B cell (primary cell): ENCODE data around the gene FAM234A. TPM values are rescaled to one million over a fixed set of nuclear protein-coding genes. Genes with fewer than 3 reads are reported as not detected.

Experiments
- ATAC-seq: fragments of 200-7000 bp; cut with Tn5 transposase; one replicate; pipeline ENCODE4 v1.10.0; 2021; ENCODE audit warnings: low read depth, mild to moderate bottlenecking, moderate number of reproducible peaks, moderate library complexity
- CTCF ChIA-PET: fragments of 350-600 bp; sonication (Branson Sonifier 250); formaldehyde crosslinking; loops from one replicate; lab custom pipeline; 2021; ENCODE audit warnings: antibody characterized with exemption, inconsistent platforms; lab: Charles Lee
- POLR2A ChIA-PET: fragments of 350-600 bp; sonication (Branson Sonifier 250); formaldehyde crosslinking; loops from one replicate; lab custom pipeline; 2021; ENCODE audit warnings: antibody characterized with exemption; lab: Charles Lee
- DNase-seq: peaks from one replicate; pipeline ENCODE4 v3.0.0; 2013
- H2AFZ ChIP-seq: 2 replicates; pipeline ENCODE4 v1.6.1; 2012; ENCODE audit warnings: mild to moderate bottlenecking, low read depth, low read length; ENCODE audit not compliant: insufficient read depth, poor library complexity, severe bottlenecking
- H3K27ac ChIP-seq, 2 donors: 1 replicate in 1 of 2; 2 replicates in 1 of 2; pipeline ENCODE4 v1.5.1; 2012 to 2013; ENCODE audit warnings: low read length in 2 of 2, mild to moderate bottlenecking in 2 of 2, moderate library complexity in 1 of 2
- H3K27me3 ChIP-seq, 4 experiments: fragments of 200-600 bp in 1 of 4; sonication (generic) in 1 of 4; replicated peaks in 1 of 4; 1 replicate in 2 of 4; 2 replicates in 2 of 4; pipeline versions ENCODE4 v1.6.1 to v1.7.0; 2013 to 2016; ENCODE audit warnings: low read length in 3 of 4, mild to moderate bottlenecking in 2 of 4, mixed read lengths in 1 of 4, moderate library complexity in 1 of 4; ENCODE audit not compliant: insufficient read depth in 4 of 4, control insufficient read depth in 3 of 4; ENCODE audit errors: control extremely low read depth in 1 of 4
- H3K36me3 ChIP-seq, 2 experiments: replicated peaks in 1 of 2; 1 replicate in 1 of 2; 2 replicates in 1 of 2; pipeline versions ENCODE4 v1.6.1 to v1.7.1; 2013; ENCODE audit warnings: low read length in 1 of 2; ENCODE audit not compliant: insufficient read depth in 2 of 2, control insufficient read depth in 1 of 2; ENCODE audit errors: control extremely low read depth in 1 of 2, extremely low read depth in 1 of 2
- H3K4me1 ChIP-seq, 2 donors: fragments of 200-600 bp in 1 of 2; sonication (generic) in 1 of 2; 1 replicate in 1 of 2; 2 replicates in 1 of 2; pipeline versions ENCODE4 v1.5.1 to v1.6.1; 2013 to 2017; ENCODE audit warnings: low read length in 2 of 2; ENCODE audit not compliant: control insufficient read depth in 2 of 2, insufficient read depth in 2 of 2
- H3K4me2 ChIP-seq: replicated peaks from 2 replicates; pipeline ENCODE3; 2012; ENCODE audit warnings: mild to moderate bottlenecking, low read depth, low read length; ENCODE audit not compliant: poor library complexity, severe bottlenecking
- H3K4me3 ChIP-seq, 5 experiments: fragments of 200-600 bp in 1 of 5; sonication (generic) in 1 of 5; 1 replicate in 3 of 5; 2 replicates in 2 of 5; pipeline versions ENCODE4 v1.5.1 to v1.7.0; 2011 to 2016; ENCODE audit warnings: low read length in 4 of 5, mild to moderate bottlenecking in 4 of 5, low read depth in 2 of 5, control low read depth in 1 of 5, moderate library complexity in 1 of 5; ENCODE audit not compliant: insufficient read depth in 1 of 5; ENCODE audit errors: control extremely low read depth in 1 of 5, extremely low read depth in 1 of 5
- H3K79me2 ChIP-seq: fragments of 200-600 bp; sonication (generic); one replicate; pipeline ENCODE4 v1.6.0; 2016; ENCODE audit warnings: low read length; ENCODE audit not compliant: control insufficient read depth, insufficient read depth
- H3K9ac ChIP-seq: fragments of 200-600 bp; sonication (generic); 2 replicates; pipeline ENCODE4 v1.6.1; 2017; ENCODE audit warnings: mild to moderate bottlenecking, low read length, moderate library complexity
- H3K9me3 ChIP-seq, 3 donors: one replicate each; pipeline versions ENCODE4 v1.6.1 to v1.7.1; 2013; ENCODE audit warnings: low read length in 2 of 3; ENCODE audit not compliant: control insufficient read depth in 2 of 3, insufficient read depth in 1 of 3; ENCODE audit errors: control extremely low read depth in 1 of 3
- H4K20me1 ChIP-seq: 2 replicates; pipeline ENCODE4 v1.6.0; 2012; ENCODE audit warnings: mild to moderate bottlenecking, low read length; ENCODE audit not compliant: insufficient read depth, control insufficient read depth, poor library complexity, severe bottlenecking
- H3K27ac Mint-ChIP-seq: one replicate; pipeline ENCODE4 v1.8.0; 2021; ENCODE audit warnings: mixed read lengths
- H3K27me3 Mint-ChIP-seq: one replicate; pipeline ENCODE4 v1.8.0; 2021; ENCODE audit warnings: mixed read lengths
- H3K4me1 Mint-ChIP-seq: one replicate; pipeline ENCODE4 v1.8.0; 2021; ENCODE audit warnings: mixed read lengths
- H3K4me3 Mint-ChIP-seq: one replicate; pipeline ENCODE4 v1.8.0; 2021; ENCODE audit warnings: mixed read lengths
- H3K9me3 Mint-ChIP-seq: one replicate; pipeline ENCODE4 v1.8.0; 2022; ENCODE audit warnings: mixed read lengths; ENCODE audit not compliant: insufficient read depth
- EZH2 ChIP-seq: IDR thresholded peaks from 2 replicates; pipeline ENCODE4 v1.6.1; 2012; ENCODE audit warnings: borderline replicate concordance, low read depth, mild to moderate bottlenecking, moderate library complexity, low read length; ENCODE audit not compliant: insufficient read depth, poor library complexity, severe bottlenecking
- WGBS: methylation state at CpG from one replicate; pipeline ENCODE4 v1.1.5; 2013; ENCODE audit warnings: missing lambda C conversion rate; ENCODE audit not compliant: insufficient coverage; 5-methylcytosine and 5-hydroxymethylcytosine counted together
- intact Hi-C: fragments of 100-400 bp; cut with micrococcal nuclease; formaldehyde crosslinking; loops from one replicate; pipeline ENCODE4 v1.10.0; 2022
- polyA plus RNA-seq: library from polyadenylated mRNA; depleted of rRNA; stranded (reverse); fragments of >200 nt; gene quantifications from 2 replicates; pipeline ENCODE4 v1.2.3, GENCODE V29; 2012
- total RNA-seq, 2 donors: library from RNA; stranded (reverse); fragments of 120-200 nt in 1 of 2; gene quantifications; 1 replicate in 1 of 2; 2 replicates in 1 of 2; pipeline versions ENCODE4 v1.2.3 to v1.2.4, GENCODE V29; 2013 to 2022
- TF ChIP-seq, protein P1 (sequence below): fragments of 200-600 bp; IDR thresholded peaks from one replicate; pipeline ENCODE4 v1.8.0; 2022; ENCODE audit warnings: antibody characterized with exemption, mild to moderate bottlenecking

The FAM234A gene
- total and polyA plus RNA-seq, 2 donors (not counting 1 experiment from before 2014, with no cell fraction given): 35.1 to 42.9 TPM

DNA sequence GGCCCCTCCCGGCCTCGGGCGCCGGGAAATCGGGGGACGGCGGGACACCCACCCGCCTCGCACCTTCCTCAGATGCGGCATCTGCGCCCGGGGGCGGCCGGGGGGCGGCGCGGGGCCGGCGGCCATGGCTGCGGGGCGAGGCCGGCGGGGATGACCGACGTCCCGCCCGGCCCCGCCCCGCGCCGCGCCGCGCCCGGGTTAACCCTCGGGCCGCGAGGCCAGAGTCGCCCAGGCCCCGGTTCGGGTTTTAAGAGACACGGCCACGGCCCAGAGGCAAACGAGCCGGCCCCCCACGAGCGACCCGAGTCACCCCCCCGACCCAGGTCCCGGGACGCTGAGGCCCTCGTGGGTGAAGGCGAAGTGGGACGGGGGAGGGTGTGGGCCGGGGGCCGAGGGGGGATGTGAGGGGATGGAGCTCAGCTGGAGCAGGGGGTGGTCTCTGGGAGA is 41.2 kb downstream of the FAM234A start, which contains the start of gene RGS11:
TSS of gene RGS11 (minus strand) at position 159 of the 447 bp plus-strand sequence. CDS start at position 126, 33 bp downstream.
- TF ChIP-seq EZH2: no peak
- TF ChIP-seq, protein P1, sequence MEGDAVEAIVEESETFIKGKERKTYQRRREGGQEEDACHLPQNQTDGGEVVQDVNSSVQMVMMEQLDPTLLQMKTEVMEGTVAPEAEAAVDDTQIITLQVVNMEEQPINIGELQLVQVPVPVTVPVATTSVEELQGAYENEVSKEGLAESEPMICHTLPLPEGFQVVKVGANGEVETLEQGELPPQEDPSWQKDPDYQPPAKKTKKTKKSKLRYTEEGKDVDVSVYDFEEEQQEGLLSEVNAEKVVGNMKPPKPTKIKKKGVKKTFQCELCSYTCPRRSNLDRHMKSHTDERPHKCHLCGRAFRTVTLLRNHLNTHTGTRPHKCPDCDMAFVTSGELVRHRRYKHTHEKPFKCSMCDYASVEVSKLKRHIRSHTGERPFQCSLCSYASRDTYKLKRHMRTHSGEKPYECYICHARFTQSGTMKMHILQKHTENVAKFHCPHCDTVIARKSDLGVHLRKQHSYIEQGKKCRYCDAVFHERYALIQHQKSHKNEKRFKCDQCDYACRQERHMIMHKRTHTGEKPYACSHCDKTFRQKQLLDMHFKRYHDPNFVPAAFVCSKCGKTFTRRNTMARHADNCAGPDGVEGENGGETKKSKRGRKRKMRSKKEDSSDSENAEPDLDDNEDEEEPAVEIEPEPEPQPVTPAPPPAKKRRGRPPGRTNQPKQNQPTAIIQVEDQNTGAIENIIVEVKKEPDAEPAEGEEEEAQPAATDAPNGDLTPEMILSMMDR: no peak

DNA sequence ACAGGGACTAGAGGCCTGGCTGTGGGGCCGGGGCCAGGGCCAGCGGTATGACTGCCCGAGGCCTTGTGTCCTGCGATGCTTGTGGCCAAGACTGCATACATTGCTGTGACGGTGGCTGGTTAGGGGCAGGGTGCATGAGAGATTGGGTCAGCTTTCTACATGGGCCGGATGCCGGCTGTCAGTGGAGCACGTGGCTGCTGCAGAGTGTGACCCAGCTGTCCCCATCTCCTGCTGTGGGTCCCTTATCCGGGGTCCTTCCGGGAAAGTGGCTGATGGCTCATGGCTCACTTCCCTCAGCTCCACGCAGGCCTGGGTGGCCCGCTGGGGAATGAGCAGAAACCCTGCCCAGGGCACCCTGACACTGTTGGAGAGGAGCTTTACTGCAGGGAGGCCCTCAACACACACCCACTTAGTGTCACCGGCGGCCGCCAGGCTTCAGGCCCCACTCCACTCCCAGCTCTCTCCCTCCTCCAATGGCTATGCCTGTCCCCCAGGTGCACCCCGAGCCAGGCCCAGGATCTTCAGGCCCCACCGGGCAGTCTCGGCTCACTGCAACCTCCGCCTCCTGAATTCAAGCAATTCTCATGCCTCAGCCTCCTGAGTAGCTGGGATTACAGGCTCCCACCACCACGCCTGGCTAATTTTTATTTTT is 41.9 kb downstream of the FAM234A start:
- Histone ChIP-seq H3K9me3 (no peaks in the 10 kb centered on the region), H3K36me3 (no peaks in the 10 kb centered on the region), H3K79me2 (no peaks in the 10 kb centered on the region), H3K27me3 (peaks cover 0 to 38% (median 10%) of the 10 kb centered on the region in 4 experiments), H4K20me1 (no peaks in the 10 kb centered on the region), H2AFZ (no peak overlapping the region), H3K9ac (no peak overlapping the region), H3K4me1 (peaks cover 0 to 13% of the 10 kb centered on the region in 2 donors), H3K4me2 (no peak overlapping the region), H3K4me3 (no peak overlapping the region), H3K27ac (no peak overlapping the region)
- no peak for TF ChIP-seq EZH2
- no peaks in the 10 kb centered on the region for H3K9me3 Mint-ChIP-seq
- H3K4me3 Mint-ChIP-seq: peak overlapping the region; percentile 68
- intact Hi-C loops: no loop called here
- no peak overlapping the region for H3K27ac Mint-ChIP-seq
- peaks cover 7% of the 10 kb centered on the region for H3K4me1 Mint-ChIP-seq
- ChIA-PET POLR2A (interaction anchor here (0.5 kb wide), 1 partner anchor 19 kb away, joined by 6 read pairs; no protein-coding TSS in a partner anchor), CTCF (no interaction called here)
- H3K27me3 Mint-ChIP-seq: peaks cover 25% of the 10 kb centered on the region
- 97% methylated on average over 17 of the region's 20 CpGs for WGBS
- DNase-seq: no peak
- ATAC-seq: no peak

More for the DNA sequence above, 41.2 kb downstream of the FAM234A start, which contains the start of gene RGS11:
- Histone ChIP-seq H3K9ac (peak within 1 kb of the TSS; percentile 26), H3K4me2 (peak within 1 kb of the TSS; percentile 62), H3K27ac (no peak within 1 kb of the TSS), H2AFZ (peak within 1 kb of the TSS; percentile 54), H3K36me3 (no peaks in the 10 kb centered on the region), H3K4me3 (peak within 1 kb of the TSS in 2 of 5 experiments; percentile 15 to 29), H4K20me1 (no peaks in the 10 kb centered on the region), H3K4me1 (peaks cover 0 to 9% of the 10 kb centered on the region in 2 donors), H3K9me3 (no peaks in the 10 kb centered on the region), H3K79me2 (no peaks in the 10 kb centered on the region), H3K27me3 (peaks cover 0 to 31% (median 6%) of the 10 kb centered on the region in 4 experiments)
- intact Hi-C loops: no loop called here
- no peaks in the 10 kb centered on the region for H3K9me3 Mint-ChIP-seq
- POLR2A ChIA-PET: no interaction called here
- WGBS: 5% methylated on average over 54 of the region's 56 CpGs
- H3K4me3 Mint-ChIP-seq: peak within 1 kb of the TSS; percentile 68
- H3K27me3 Mint-ChIP-seq: peaks cover 25% of the 10 kb centered on the region
- no peak for ATAC-seq
- CTCF ChIA-PET: no interaction called here
- no peak for DNase-seq
- H3K4me1 Mint-ChIP-seq: peaks cover 7% of the 10 kb centered on the region
- H3K27ac Mint-ChIP-seq: no peak within 1 kb of the TSS
